NOMO-1 treated with dmso at 0.1 percent for 144 hours (cell line): ENCODE results near the gene ARHGEF28.

Experiments
- DNase-seq: peaks from one replicate; lab custom pipeline; 2025; ENCODE audit not compliant: unreplicated experiment; lab: John Stamatoyannopoulos, UW

The ARHGEF28 gene

GRCh38 chr5:73625944-73626811 is at the start of gene ARHGEF28:
Gene ARHGEF28 (plus strand): TSS chr5:73626196. CDS start chr5:73684852, 58,656 bp downstream.
- DNase-seq, result peak; percentile 19

- no peak for DNase-seq
Measured at GRCh38 chr5:73582285-73583145, 43.5 kb upstream of the ARHGEF28 start.

- DNase-seq, result no peak
Measured at GRCh38 chr5:73587923-73588322, 38.1 kb upstream of the ARHGEF28 start.

GRCh38 chr5:73591102-73591695 is 34.8 kb upstream of the ARHGEF28 start:
- no peak for DNase-seq

GRCh38 chr5:73591698-73592501 is 34.1 kb upstream of the ARHGEF28 start:
- DNase-seq, result no peak

- no peak for DNase-seq
Measured at GRCh38 chr5:73592551-73592950, 33.4 kb upstream of the ARHGEF28 start.

GRCh38 chr5:73596705-73597328 is 29.2 kb upstream of the ARHGEF28 start:
- DNase-seq, result no peak

GRCh38 chr5:73599380-73599779 is 26.6 kb upstream of the ARHGEF28 start:
- DNase-seq, result no peak

- no peak for DNase-seq
Measured at GRCh38 chr5:73603998-73604397, 22.0 kb upstream of the ARHGEF28 start.

GRCh38 chr5:73605223-73606087 is 20.5 kb upstream of the ARHGEF28 start:
- no peak for DNase-seq

GRCh38 chr5:73606206-73606753 is 19.7 kb upstream of the ARHGEF28 start:
- no peak for DNase-seq

- DNase-seq, result no peak
Measured at GRCh38 chr5:73607228-73607627, 18.8 kb upstream of the ARHGEF28 start.

GRCh38 chr5:73612799-73613198 is 13.2 kb upstream of the ARHGEF28 start:
- no peak for DNase-seq

- DNase-seq, result no peak
Measured at GRCh38 chr5:73615085-73615484, 10.9 kb upstream of the ARHGEF28 start.

- no peak for DNase-seq
Measured at GRCh38 chr5:73615947-73616346, 10.0 kb upstream of the ARHGEF28 start.

GRCh38 chr5:73617510-73618279 is 8.3 kb upstream of the ARHGEF28 start:
- no peak for DNase-seq

- DNase-seq, result no peak
Measured at GRCh38 chr5:73619606-73620333, 6.2 kb upstream of the ARHGEF28 start.

- no peak for DNase-seq
Measured at GRCh38 chr5:73620334-73620687, 5.7 kb upstream of the ARHGEF28 start.
